Parathyroid adenoma (tissue), 2 donors: ENCODE data around the gene ZFHX3.

Experiments used
- H2AFZ ChIP-seq: fragments of 300-600 bp; sonication (generic); one replicate; pipeline ENCODE4 v1.7.0; 2017; ENCODE audit warnings: antibody characterized with exemption, mild to moderate bottlenecking
- H3K27ac ChIP-seq: fragments of 300-600 bp; sonication (generic); one replicate; pipeline ENCODE4 v1.7.0; 2017
- H3K27me3 ChIP-seq: fragments of 300-600 bp; sonication (generic); one replicate; pipeline ENCODE4 v1.7.0; 2017; ENCODE audit warnings: low read length; ENCODE audit not compliant: control insufficient read depth, insufficient read depth
- H3K36me3 ChIP-seq: fragments of 300-600 bp; sonication (generic); one replicate; pipeline ENCODE4 v1.7.0; 2017; ENCODE audit warnings: low read length; ENCODE audit not compliant: control insufficient read depth, insufficient read depth
- H3K4me1 ChIP-seq: fragments of 300-600 bp; sonication (generic); one replicate; pipeline ENCODE4 v1.7.0; 2017; ENCODE audit warnings: control low read depth
- H3K4me2 ChIP-seq: fragments of 300-600 bp; sonication (generic); one replicate; pipeline ENCODE4 v1.7.0; 2017; ENCODE audit warnings: low read length
- H3K4me3 ChIP-seq: fragments of 300-600 bp; sonication (generic); one replicate; pipeline ENCODE4 v1.7.0; 2017; ENCODE audit warnings: low read depth, low read length
- H3K79me2 ChIP-seq: fragments of 300-600 bp; sonication (generic); one replicate; pipeline ENCODE4 v1.7.0; 2017; ENCODE audit warnings: control low read depth
- H3K9ac ChIP-seq: fragments of 300-600 bp; sonication (generic); one replicate; pipeline ENCODE4 v1.7.0; 2017; ENCODE audit warnings: mild to moderate bottlenecking
- H3K9me3 ChIP-seq: fragments of 300-600 bp; sonication (generic); one replicate; pipeline ENCODE4 v1.7.0; 2017; ENCODE audit warnings: low read length; ENCODE audit not compliant: control insufficient read depth
- TF ChIP-seq, protein P1 (sequence below): fragments of 300-600 bp; sonication (generic); IDR thresholded peaks from one replicate; pipeline ENCODE4 v1.7.0; 2017; ENCODE audit warnings: antibody characterized with exemption, mild to moderate bottlenecking
- donor health status: primary hyperparathyroidism.

The ZFHX3 gene

DNA sequence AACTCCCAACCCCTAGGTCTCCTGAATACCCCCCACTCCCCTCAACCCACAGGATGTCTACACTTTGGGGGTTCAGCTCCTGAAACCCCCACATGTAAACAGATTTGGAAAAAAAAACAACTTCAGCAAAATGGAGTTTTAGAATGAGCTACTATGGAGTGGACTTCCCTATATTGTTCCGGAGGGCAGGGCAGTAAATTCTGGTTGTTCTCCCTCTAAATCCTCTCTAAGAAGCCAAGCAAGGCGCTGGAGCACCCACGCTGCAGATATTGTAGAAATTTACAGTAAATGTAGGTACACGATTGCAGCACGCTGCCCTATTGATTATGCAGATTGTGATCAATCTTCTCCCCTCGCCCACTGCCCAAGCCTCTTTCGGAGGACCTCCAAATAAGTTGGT lies 8.5 kb upstream of the ZFHX3 start:
- Histone ChIP-seq H3K36me3 (no peaks in the 10 kb centered on the region), H2AFZ (peak overlapping the region; percentile 77), H3K4me2 (peak overlapping the region; percentile 50), H3K9ac (no peak overlapping the region), H3K4me3 (peak overlapping the region; percentile 53), H3K27me3 (no peaks in the 10 kb centered on the region), H3K27ac (peak overlapping the region; percentile 91), H3K4me1 (peaks cover 34% of the 10 kb centered on the region), H3K9me3 (no peaks in the 10 kb centered on the region), H3K79me2 (peaks cover 11% of the 10 kb centered on the region)
- TF ChIP-seq, protein P1, sequence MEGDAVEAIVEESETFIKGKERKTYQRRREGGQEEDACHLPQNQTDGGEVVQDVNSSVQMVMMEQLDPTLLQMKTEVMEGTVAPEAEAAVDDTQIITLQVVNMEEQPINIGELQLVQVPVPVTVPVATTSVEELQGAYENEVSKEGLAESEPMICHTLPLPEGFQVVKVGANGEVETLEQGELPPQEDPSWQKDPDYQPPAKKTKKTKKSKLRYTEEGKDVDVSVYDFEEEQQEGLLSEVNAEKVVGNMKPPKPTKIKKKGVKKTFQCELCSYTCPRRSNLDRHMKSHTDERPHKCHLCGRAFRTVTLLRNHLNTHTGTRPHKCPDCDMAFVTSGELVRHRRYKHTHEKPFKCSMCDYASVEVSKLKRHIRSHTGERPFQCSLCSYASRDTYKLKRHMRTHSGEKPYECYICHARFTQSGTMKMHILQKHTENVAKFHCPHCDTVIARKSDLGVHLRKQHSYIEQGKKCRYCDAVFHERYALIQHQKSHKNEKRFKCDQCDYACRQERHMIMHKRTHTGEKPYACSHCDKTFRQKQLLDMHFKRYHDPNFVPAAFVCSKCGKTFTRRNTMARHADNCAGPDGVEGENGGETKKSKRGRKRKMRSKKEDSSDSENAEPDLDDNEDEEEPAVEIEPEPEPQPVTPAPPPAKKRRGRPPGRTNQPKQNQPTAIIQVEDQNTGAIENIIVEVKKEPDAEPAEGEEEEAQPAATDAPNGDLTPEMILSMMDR = no peak

DNA sequence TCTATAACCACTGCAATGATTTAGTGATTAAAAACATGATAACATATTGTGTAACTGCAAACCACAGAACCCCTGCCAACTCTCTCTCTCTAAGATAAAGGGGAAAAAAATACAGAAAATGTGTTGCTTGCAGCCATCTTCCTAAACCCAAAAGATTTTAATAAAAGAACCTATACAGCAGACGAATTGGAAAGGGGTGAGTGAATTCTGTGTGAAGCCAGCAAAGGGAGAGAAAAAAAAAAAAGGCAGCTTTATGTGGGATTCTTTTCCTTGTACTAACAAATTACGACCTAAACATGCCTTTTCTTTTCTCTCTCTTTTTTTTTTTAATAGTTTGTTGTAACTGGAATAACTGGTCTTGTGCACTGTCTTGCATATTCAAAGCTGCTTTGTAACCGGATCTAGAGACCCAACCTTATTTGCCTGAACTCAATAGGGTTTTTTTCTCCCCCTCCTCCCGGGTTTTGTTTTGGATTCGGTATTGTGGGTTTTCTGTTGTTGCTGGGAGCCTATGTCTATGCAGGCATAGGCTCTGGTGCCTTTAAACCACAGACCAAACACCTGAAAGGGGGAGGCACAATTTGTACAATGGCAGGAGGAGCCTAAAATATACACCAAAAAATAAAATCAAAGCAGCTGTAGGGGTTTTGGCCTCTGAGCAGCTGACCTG lies 7.0 kb upstream of the ZFHX3 start:
- Histone ChIP-seq H3K4me3 (peak overlapping the region; percentile 8), H3K79me2 (peaks cover 7% of the 10 kb centered on the region), H2AFZ (peak overlapping the region; percentile 77), H3K4me1 (peaks cover 43% of the 10 kb centered on the region), H3K27ac (peak overlapping the region; percentile 91), H3K4me2 (peak overlapping the region; percentile 50), H3K9ac (no peak overlapping the region), H3K36me3 (no peaks in the 10 kb centered on the region), H3K27me3 (no peaks in the 10 kb centered on the region), H3K9me3 (no peaks in the 10 kb centered on the region)
- TF ChIP-seq, protein P1 = no peak

DNA sequence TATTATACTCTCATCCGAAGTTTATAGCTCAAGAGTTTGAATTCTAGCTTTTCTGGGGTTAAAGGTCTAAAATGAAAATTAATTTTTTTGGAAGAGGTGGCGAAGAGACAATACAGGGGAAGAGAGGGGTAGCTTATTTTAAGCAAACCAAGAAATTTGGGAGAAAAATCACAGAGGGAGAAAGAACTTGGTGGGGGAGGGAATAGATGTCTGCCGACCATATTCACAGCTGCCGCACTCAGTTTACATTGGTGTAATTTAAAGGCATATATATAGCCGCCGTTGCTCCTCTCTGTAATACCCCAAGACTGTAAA lies 6.5 kb upstream of the ZFHX3 start:
- Histone ChIP-seq H3K4me1 (peaks cover 45% of the 10 kb centered on the region), H3K36me3 (no peaks in the 10 kb centered on the region), H3K4me3 (no peak overlapping the region), H3K79me2 (peaks cover 3% of the 10 kb centered on the region), H3K9me3 (no peaks in the 10 kb centered on the region), H2AFZ (peak overlapping the region; percentile 77), H3K9ac (no peak overlapping the region), H3K4me2 (no peak overlapping the region), H3K27me3 (no peaks in the 10 kb centered on the region), H3K27ac (peak overlapping the region; percentile 91)
- TF ChIP-seq, protein P1 = no peak

DNA sequence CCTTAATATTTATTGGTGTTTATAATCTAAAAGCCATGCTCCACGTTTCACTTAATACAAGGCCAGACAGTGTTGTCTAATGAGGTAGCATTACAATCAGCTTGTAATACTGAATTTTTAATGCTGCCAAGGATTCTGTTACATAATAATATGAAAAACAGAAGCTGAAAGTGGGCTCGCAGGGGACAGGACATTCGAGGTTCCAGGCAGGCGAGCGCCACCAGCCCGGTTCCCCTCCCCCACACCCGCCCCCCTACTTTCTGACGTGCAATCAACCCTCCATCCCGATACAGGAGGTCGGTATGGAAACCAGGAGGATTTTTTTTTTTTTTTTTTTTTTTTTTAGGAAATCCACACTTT lies 6.2 kb upstream of the ZFHX3 start:
- TF ChIP-seq, protein P1 = no peak
- Histone ChIP-seq H3K79me2 (peaks cover 2% of the 10 kb centered on the region), H3K9me3 (no peaks in the 10 kb centered on the region), H3K27me3 (no peaks in the 10 kb centered on the region), H3K4me2 (no peak overlapping the region), H3K27ac (peak overlapping the region; percentile 91), H3K4me1 (peaks cover 48% of the 10 kb centered on the region), H3K36me3 (no peaks in the 10 kb centered on the region), H3K9ac (no peak overlapping the region), H3K4me3 (no peak overlapping the region), H2AFZ (peak overlapping the region; percentile 68)
